GM12801 (cell line): Measurements from ENCODE around the gene GPBAR1.

Source experiments
- TF ChIP-seq, protein P1 (sequence below): IDR thresholded peaks from one replicate; pipeline ENCODE4 v1.5.1; 2011; ENCODE audit warnings: control low read depth; ENCODE audit not compliant: insufficient read length; ENCODE audit errors: extremely low read depth

Gene GPBAR1

DNA sequence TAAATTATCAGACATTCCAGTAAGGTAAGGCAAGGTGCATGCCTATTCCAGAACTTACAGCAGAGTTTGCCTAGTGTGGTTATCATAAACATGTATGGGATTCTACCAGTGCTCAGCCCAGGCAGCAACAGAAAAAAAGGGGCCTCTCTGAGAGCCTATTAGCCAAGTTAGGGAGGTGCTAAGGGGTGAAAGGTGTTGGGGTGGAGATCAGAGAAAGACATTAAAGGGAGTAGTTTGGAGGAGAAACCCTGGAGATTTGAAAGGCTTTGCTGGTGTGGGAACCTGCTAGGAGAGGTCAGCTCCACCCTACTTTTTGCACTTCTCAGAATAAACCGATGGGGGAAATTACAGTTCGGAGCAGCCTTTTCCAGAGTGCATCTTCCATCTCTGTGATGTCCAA lies 40.9 kb upstream of the GPBAR1 start:
- TF ChIP-seq, protein P1, sequence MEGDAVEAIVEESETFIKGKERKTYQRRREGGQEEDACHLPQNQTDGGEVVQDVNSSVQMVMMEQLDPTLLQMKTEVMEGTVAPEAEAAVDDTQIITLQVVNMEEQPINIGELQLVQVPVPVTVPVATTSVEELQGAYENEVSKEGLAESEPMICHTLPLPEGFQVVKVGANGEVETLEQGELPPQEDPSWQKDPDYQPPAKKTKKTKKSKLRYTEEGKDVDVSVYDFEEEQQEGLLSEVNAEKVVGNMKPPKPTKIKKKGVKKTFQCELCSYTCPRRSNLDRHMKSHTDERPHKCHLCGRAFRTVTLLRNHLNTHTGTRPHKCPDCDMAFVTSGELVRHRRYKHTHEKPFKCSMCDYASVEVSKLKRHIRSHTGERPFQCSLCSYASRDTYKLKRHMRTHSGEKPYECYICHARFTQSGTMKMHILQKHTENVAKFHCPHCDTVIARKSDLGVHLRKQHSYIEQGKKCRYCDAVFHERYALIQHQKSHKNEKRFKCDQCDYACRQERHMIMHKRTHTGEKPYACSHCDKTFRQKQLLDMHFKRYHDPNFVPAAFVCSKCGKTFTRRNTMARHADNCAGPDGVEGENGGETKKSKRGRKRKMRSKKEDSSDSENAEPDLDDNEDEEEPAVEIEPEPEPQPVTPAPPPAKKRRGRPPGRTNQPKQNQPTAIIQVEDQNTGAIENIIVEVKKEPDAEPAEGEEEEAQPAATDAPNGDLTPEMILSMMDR, result no peak

DNA sequence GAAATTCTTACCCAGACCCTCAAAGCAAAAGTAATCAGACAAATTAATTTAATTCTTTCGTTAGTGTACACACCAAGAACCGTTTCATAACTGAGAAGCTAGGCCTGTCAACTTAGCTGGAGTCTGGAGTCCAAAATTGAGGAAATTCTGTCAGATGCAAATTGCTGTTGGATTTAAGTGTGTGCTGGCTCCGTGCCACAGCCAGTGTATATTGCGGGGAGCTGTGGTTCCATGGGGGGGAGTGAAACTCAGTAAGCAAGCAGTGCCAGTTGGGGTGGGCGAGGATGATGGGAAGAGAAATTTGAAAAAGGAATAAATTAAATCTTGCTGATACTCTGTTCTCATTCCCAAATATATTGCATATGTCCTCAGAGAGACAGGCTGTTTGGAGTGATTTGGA lies 39.8 kb upstream of the GPBAR1 start:
- TF ChIP-seq, protein P1, result no peak

DNA sequence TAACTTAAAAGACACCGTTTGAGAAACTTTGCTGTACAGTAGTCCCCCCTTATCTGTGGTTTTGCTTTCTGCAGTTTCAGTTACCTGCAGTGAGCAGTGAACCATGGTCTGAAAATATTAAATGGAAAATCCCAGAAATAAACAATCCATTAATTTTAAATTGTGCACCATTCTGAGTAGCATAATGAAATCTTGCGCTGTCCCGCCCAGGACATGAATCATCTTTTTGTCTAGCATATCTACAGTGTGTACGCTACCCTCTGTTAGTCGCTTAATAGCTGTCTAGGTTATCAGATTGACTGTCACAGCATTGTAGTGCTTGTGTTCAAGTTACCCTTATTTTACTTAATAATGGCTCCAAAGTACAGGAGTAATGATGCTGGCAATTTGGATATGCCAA lies 37.8 kb upstream of the GPBAR1 start:
- TF ChIP-seq, protein P1, result no peak

DNA sequence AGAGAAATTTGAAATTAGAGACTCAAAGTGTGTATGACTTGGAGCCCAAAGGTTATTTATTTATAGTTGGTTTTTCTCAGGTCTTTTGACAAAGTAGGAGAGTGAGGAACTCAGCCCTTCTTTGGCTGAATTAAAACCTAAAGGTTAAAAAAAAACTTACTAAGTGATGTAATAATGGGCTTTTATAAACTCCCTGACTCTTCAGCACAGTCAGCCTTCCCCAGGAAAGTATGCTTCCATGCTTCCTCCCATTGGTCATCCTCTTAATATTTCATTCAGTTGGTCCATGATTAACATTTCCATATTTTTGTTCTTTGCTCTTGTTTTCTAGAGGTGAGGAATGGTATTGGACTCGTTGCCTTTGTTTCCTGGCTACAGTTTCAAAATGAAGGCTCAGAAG lies 36.6 kb upstream of the GPBAR1 start:
- TF ChIP-seq, protein P1, result no peak

DNA sequence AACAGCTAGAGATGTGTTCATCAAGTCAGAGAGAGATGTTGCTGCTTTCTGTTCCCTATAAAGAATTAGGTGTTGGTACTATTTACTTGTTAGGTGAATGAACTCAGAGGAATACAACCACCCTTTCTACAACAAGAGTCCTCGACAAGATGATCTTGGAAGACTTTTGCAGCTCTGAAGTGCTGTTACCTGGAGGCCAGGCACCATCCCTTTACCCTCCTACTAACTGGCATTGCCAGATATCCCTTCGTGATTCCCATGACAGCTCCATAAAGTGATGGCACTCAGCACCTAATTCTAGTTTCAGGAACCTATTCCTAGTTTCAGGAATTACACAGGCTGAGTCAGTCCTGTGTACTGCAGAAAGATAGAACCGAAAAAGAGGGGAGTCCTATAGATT lies 33.9 kb upstream of the GPBAR1 start:
- TF ChIP-seq, protein P1, result no peak

DNA sequence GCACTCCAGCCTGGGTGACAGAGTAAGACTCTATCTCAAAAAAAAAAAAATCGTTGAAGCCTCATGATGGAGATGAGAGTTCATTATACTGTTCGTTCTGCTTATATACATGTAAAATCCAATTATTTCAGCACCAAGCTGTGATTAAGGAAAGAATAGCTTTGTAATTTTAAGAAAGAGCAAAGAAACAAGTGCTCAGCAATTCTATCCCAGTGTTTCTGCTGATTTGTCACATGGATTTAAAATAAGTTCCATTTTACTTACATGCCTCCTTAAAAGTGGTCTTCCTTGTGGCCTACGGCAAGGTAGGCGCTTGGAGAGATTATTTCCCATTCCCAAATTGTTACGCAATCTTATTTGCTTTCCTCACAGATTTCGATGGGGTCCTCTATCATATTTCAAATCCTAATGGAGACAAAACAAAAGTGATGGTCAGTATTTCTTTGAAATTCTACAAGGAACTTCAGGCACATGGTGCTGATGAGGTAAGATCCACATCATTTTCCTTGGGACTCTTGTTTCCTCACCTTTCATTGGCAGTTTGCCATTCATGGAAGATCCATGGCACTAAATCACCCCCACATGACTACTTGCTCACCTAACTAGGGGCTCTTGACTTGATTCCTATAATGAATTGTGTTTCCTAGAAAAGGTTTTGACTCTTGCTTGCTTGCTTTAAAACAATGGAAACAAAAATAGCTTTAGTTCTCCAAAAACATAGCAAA lies 32.3 kb upstream of the GPBAR1 start:
- TF ChIP-seq, protein P1, result no peak

- TF ChIP-seq, protein P1, result no peak
These were observed 31.6 kb upstream of the GPBAR1 start for GRCh38 chr2:218229239-218229638.

GRCh38 chr2:218229851-218230250 lies 31.0 kb upstream of the GPBAR1 start:
- TF ChIP-seq, protein P1, result no peak
